Stomach (tissue), 4 donors: ENCODE results near the gene CFB.

Experiments used
- CTCF ChIP-seq, 7 experiments: fragments of 450-650 bp in 4 of 7; fragments of 200-600 bp in 3 of 7; sonication (generic) in 3 of 7; IDR thresholded peaks; one replicate each; pipeline ENCODE4 v1.5.1; 2016 to 2019; ENCODE audit warnings: antibody characterized with exemption in 7 of 7, control low read depth in 2 of 7, mild to moderate bottlenecking in 1 of 7
- EP300 ChIP-seq: sonication (generic); formaldehyde crosslinking; IDR thresholded peaks from one replicate; pipeline ENCODE4 v1.6.1; 2017; ENCODE audit warnings: antibody characterized with exemption
- POLR2A ChIP-seq, 4 donors: fragments of 450-650 bp; IDR thresholded peaks; one replicate each; pipeline ENCODE4 v1.6.1; 2016; ENCODE audit warnings: antibody characterized with exemption in 4 of 4, control low read depth in 2 of 4, mild to moderate bottlenecking in 1 of 4, moderate library complexity in 1 of 4
- POLR2AphosphoS5 ChIP-seq, 3 donors: sonication (generic); formaldehyde crosslinking; IDR thresholded peaks; one replicate each; pipeline ENCODE4 v1.6.1; 2016; ENCODE audit warnings: antibody characterized with exemption in 3 of 3

DNA sequence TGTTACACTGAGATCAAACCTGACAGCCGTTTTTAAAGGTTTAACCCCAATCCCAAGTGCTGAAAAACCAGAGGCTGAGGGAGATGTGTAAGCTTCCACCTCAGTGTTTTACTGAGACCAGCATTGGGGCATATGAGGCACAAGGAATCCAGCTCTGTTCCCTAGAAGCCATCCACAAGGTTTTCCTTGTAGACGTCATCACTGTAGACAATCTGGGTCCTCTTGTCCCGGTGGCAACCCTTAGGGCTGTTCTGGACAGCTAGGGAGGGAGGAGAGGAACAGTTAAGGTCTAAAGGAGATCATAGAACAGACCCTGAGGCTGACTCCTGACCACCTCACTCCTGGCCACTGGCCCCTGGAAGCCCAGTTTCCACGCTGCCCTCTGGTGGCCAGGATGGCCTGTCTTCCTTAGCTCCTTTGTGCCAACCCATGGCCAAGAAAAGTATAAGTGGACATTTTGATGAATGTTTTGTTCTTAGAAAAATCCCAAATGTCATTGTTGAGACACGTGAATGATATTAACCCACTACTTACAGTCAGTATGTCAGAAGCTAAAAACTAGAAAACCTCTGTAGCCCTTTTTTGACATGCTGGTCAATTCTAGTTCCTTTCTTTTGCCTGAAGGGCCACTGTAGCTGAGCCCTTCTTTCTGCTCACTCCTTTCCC is 6.4 kb downstream of the CFB start:
- TF ChIP-seq POLR2AphosphoS5 (IDR thresholded peaks at IDR 0.05) (peak in 1 of 3 donors; percentile 74), CTCF (IDR thresholded peaks at IDR 0.05) (peak in 5 of 7 experiments; percentile 43 to 66 (median 62)), POLR2A (IDR thresholded peaks at IDR 0.05) (no peak), EP300 (no peak)
